ENCODE results near the gene ABCC11.
A peak's percentile ranks its signal among the peaks of the same experiment; 100 is the strongest.

The ABCC11 gene

GRCh38 chr16:48247311-48247710 lies at the start of gene ABCC11:
TSS of gene ABCC11 (minus strand) at chr16:48247539. CDS start at chr16:48231921, 15,618 bp downstream.
- no peaks in the 10 kb centered on the region for H3K27me3 ChIP-seq (ENCODE audit: insufficient read depth, poor library complexity, severe bottlenecking)
- no peak within 1 kb of the TSS for H3K4me3 ChIP-seq (ENCODE audit: severe bottlenecking)
- no peak for ATAC-seq (ENCODE audit: low read depth)
- DNase-seq (ENCODE audit: low spot score) = no peak
- no peaks in the 10 kb centered on the region for H3K9me3 ChIP-seq (ENCODE audit: severe bottlenecking)
- H3K36me3 ChIP-seq (ENCODE audit: low read depth) = peaks cover 7% of the 10 kb centered on the region
- TF ChIP-seq CTCF (IDR thresholded peaks at IDR 0.05; ENCODE audit: poor library complexity, severe bottlenecking) = no peak
- peaks cover 32% of the 10 kb centered on the region for H3K4me1 ChIP-seq (ENCODE audit: insufficient read depth, poor library complexity, severe bottlenecking)
- no peak within 1 kb of the TSS for H3K27ac ChIP-seq (ENCODE audit: poor library complexity, severe bottlenecking)

- H3K27me3 ChIP-seq (ENCODE audit: insufficient read depth, poor library complexity, severe bottlenecking) = no peaks in the 10 kb centered on the region
- peak overlapping the region; percentile 33 for H3K27ac ChIP-seq (ENCODE audit: poor library complexity, severe bottlenecking)
- ATAC-seq (ENCODE audit: low read depth) (peak; percentile 52; the same call in 2 of the 3 replicates), DNase-seq (ENCODE audit: low spot score) (no peak)
- no peak overlapping the region for H3K4me3 ChIP-seq (ENCODE audit: severe bottlenecking)
- peaks cover 76% of the 10 kb centered on the region for H3K36me3 ChIP-seq (ENCODE audit: low read depth)
- H3K9me3 ChIP-seq (ENCODE audit: severe bottlenecking) = no peaks in the 10 kb centered on the region
- peaks cover 46% of the 10 kb centered on the region for H3K4me1 ChIP-seq (ENCODE audit: insufficient read depth, poor library complexity, severe bottlenecking)
- TF ChIP-seq CTCF (IDR thresholded peaks at IDR 0.05; ENCODE audit: poor library complexity, severe bottlenecking) = no peak
Measured at GRCh38 chr16:48295488-48296281, 48.3 kb upstream of the ABCC11 start.

- Histone ChIP-seq H3K27me3 (ENCODE audit: insufficient read depth, poor library complexity, severe bottlenecking) (no peaks in the 10 kb centered on the region), H3K4me3 (ENCODE audit: severe bottlenecking) (no peak overlapping the region), H3K27ac (ENCODE audit: poor library complexity, severe bottlenecking) (peak overlapping the region; percentile 33), H3K9me3 (ENCODE audit: severe bottlenecking) (no peaks in the 10 kb centered on the region), H3K36me3 (ENCODE audit: low read depth) (peaks cover 76% of the 10 kb centered on the region), H3K4me1 (ENCODE audit: insufficient read depth, poor library complexity, severe bottlenecking) (peaks cover 41% of the 10 kb centered on the region)
- ATAC-seq (ENCODE audit: low read depth) = no peak
- TF ChIP-seq CTCF (IDR thresholded peaks at IDR 0.05; ENCODE audit: poor library complexity, severe bottlenecking) = no peak
- DNase-seq (ENCODE audit: low spot score) = no peak
Measured at GRCh38 chr16:48294724-48295123, 47.4 kb upstream of the ABCC11 start.

GRCh38 chr16:48292452-48292851 lies 45.1 kb upstream of the ABCC11 start:
- DNase-seq (ENCODE audit: low spot score) (no peak), ATAC-seq (ENCODE audit: low read depth) (no peak)
- H3K9me3 ChIP-seq (ENCODE audit: severe bottlenecking) = no peaks in the 10 kb centered on the region
- H3K27ac ChIP-seq (ENCODE audit: poor library complexity, severe bottlenecking) = peak overlapping the region; percentile 81
- TF ChIP-seq CTCF (IDR thresholded peaks at IDR 0.05; ENCODE audit: poor library complexity, severe bottlenecking) = no peak
- peaks cover 40% of the 10 kb centered on the region for H3K4me1 ChIP-seq (ENCODE audit: insufficient read depth, poor library complexity, severe bottlenecking)
- H3K27me3 ChIP-seq (ENCODE audit: insufficient read depth, poor library complexity, severe bottlenecking) = no peaks in the 10 kb centered on the region
- H3K36me3 ChIP-seq (ENCODE audit: low read depth) = peaks cover 69% of the 10 kb centered on the region
- H3K4me3 ChIP-seq (ENCODE audit: severe bottlenecking) = no peak overlapping the region

- DNase-seq (ENCODE audit: low spot score) (no peak), ATAC-seq (ENCODE audit: low read depth) (peak; percentile 59)
- Histone ChIP-seq H3K36me3 (ENCODE audit: low read depth) (peaks cover 69% of the 10 kb centered on the region), H3K27ac (ENCODE audit: poor library complexity, severe bottlenecking) (peak overlapping the region; percentile 81), H3K4me3 (ENCODE audit: severe bottlenecking) (no peak overlapping the region), H3K4me1 (ENCODE audit: insufficient read depth, poor library complexity, severe bottlenecking) (peaks cover 40% of the 10 kb centered on the region), H3K27me3 (ENCODE audit: insufficient read depth, poor library complexity, severe bottlenecking) (no peaks in the 10 kb centered on the region), H3K9me3 (ENCODE audit: severe bottlenecking) (peaks cover 6% of the 10 kb centered on the region)
- TF ChIP-seq CTCF (IDR thresholded peaks at IDR 0.05; ENCODE audit: poor library complexity, severe bottlenecking) = no peak
Measured at GRCh38 chr16:48291754-48292153, 44.4 kb upstream of the ABCC11 start.
